GM12878 (cell line): ENCODE measurements around the gene NTM. TPM values are rescaled to one million over a fixed set of nuclear protein-coding genes. Genes with fewer than 3 reads are reported as not detected.

Source experiments
- ATAC-seq: fragments of 200-7000 bp; cut with Tn5 transposase; 3 replicates; pipeline ENCODE4 v1.9.1; 2020; ENCODE audit warnings: mild to moderate bottlenecking, moderate library complexity
- BruUV-seq: library from RNA; stranded (reverse); fragments of 400-500 nt; replicated peaks from 2 replicates; lab custom pipeline; 2021; lab: Mats Ljungman, UMichigan
- CTCF ChIA-PET: fragments of 300-600 bp; sonication (Branson Sonifier 250); formaldehyde crosslinking; extraction: SDS; loops from one replicate; lab custom pipeline; 2021; ENCODE audit warnings: inconsistent platforms; lab: Yijun Ruan, JAX
- POLR2A ChIA-PET: fragments of 350-600 bp; formaldehyde crosslinking; extraction: SDS; loops from one replicate; lab custom pipeline; 2021; ENCODE audit warnings: inconsistent platforms; lab: Charles Lee
- RAD21 ChIA-PET: fragments of 300-600 bp; sonication (Branson Sonifier 250); formaldehyde crosslinking; loops from one replicate; lab custom pipeline; 2023; ENCODE audit warnings: antibody characterized with exemption; ENCODE audit not compliant: unreplicated experiment; lab: Charles Lee
- SMC1A ChIA-PET: fragments of 300-600 bp; sonication (Branson Sonifier 250); formaldehyde crosslinking; loops from one replicate; lab custom pipeline; 2023; ENCODE audit not compliant: unreplicated experiment, uncharacterized antibody; lab: Charles Lee
- DNase-seq: peaks from one replicate; pipeline ENCODE4 v3.0.0-alpha.2; 2011; ENCODE audit warnings: low read depth, low spot score
- FAIRE-seq: peaks from 3 replicates; lab custom pipeline; 2011; peaks lifted over from hg19 to GRCh38; lab: Jason Lieb, UNC
- H2AFZ ChIP-seq: 2 replicates; pipeline ENCODE4 v1.6.0; 2011; ENCODE audit warnings: low read depth, low read length, control low read depth; ENCODE audit not compliant: control insufficient read depth
- H3K27ac ChIP-seq: 2 replicates; pipeline ENCODE4 v1.5.1; 2011; ENCODE audit warnings: control low read depth; ENCODE audit not compliant: control insufficient read depth, insufficient read depth
- H3K27me3 ChIP-seq, 2 experiments: replicated peaks in 1 of 2; 2 replicates each; pipeline versions ENCODE4 v1.6.0 to v1.6.1; 2011; ENCODE audit warnings: low read length in 1 of 2; ENCODE audit not compliant: control insufficient read depth in 2 of 2, insufficient read depth in 2 of 2
- H3K36me3 ChIP-seq, 2 experiments: 2 replicates each; pipeline ENCODE4 v1.5.1; 2011; ENCODE audit warnings: low read length in 1 of 2; ENCODE audit not compliant: control insufficient read depth in 2 of 2, insufficient read depth in 2 of 2
- H3K4me1 ChIP-seq: 2 replicates; pipeline ENCODE4 v1.6.1; 2011; ENCODE audit warnings: mild to moderate bottlenecking, low read length, moderate library complexity, mixed read lengths; ENCODE audit not compliant: control insufficient read depth, insufficient read depth
- H3K4me2 ChIP-seq: 2 replicates; pipeline ENCODE4 v1.6.0; 2011; ENCODE audit warnings: control low read depth; ENCODE audit not compliant: control insufficient read depth, insufficient read depth
- H3K4me3 ChIP-seq: fragments of 200-600 bp; sonication (generic); 2 replicates; pipeline ENCODE4 v1.5.1; 2016
- H3K79me2 ChIP-seq: 2 replicates; pipeline ENCODE4 v1.6.0; 2011; ENCODE audit warnings: low read length; ENCODE audit not compliant: control insufficient read depth, insufficient read depth
- H3K9ac ChIP-seq: 2 replicates; pipeline ENCODE4 v1.8.0; 2011; ENCODE audit warnings: low read length, control low read depth, mixed read lengths; ENCODE audit not compliant: control insufficient read depth, insufficient read depth
- H3K9me3 ChIP-seq: replicated peaks from 3 replicates; pipeline ENCODE4 v1.5.1; 2011; ENCODE audit warnings: mild to moderate bottlenecking, low read length; ENCODE audit not compliant: control insufficient read depth, insufficient read depth
- H4K20me1 ChIP-seq: 2 replicates; pipeline ENCODE4 v1.6.0; 2011; ENCODE audit not compliant: control insufficient read depth, insufficient read depth
- ASH2L ChIP-seq: fragments of 300-600, 200-600 bp; sonication (generic); IDR thresholded peaks from 2 replicates; pipeline ENCODE4 v1.6.1; 2017; ENCODE audit warnings: low read depth, mild to moderate bottlenecking, borderline replicate concordance
- BHLHE40 ChIP-seq, 2 experiments: fragments of 450-650 bp in 1 of 2; IDR thresholded peaks; 2 replicates each; pipeline ENCODE4 v1.6.1; 2011 to 2017; ENCODE audit warnings: low read depth in 2 of 2, borderline replicate concordance in 1 of 2, improper control_type of control experiment in 1 of 2, low read length in 1 of 2, mild to moderate bottlenecking in 1 of 2
- KLF5 ChIP-seq: fragments of 450-650 bp; IDR thresholded peaks from 2 replicates; pipeline ENCODE4 v1.6.1; 2014; ENCODE audit warnings: mild to moderate bottlenecking; ENCODE audit not compliant: partially characterized antibody
- RAD21 ChIP-seq: IDR thresholded peaks from 2 replicates; pipeline ENCODE4 v1.6.1; 2011; ENCODE audit warnings: mild to moderate bottlenecking, low read depth, low read length, moderate library complexity; ENCODE audit not compliant: insufficient read depth
- SIX5 ChIP-seq: IDR thresholded peaks from 2 replicates; pipeline ENCODE4 v1.6.1; 2011; ENCODE audit warnings: mild to moderate bottlenecking, low read depth, low read length, moderate library complexity; ENCODE audit not compliant: severe bottlenecking
- TARDBP ChIP-seq: IDR thresholded peaks from 2 replicates; pipeline ENCODE4 v1.6.1; 2016; ENCODE audit warnings: borderline replicate concordance
- ZNF207 ChIP-seq: fragments of 450-650 bp; IDR thresholded peaks from 2 replicates; pipeline ENCODE4 v1.6.1; 2014; ENCODE audit warnings: antibody characterized with exemption, mild to moderate bottlenecking, borderline replicate concordance
- WGBS: methylation state at CpG from one replicate; pipeline ENCODE4 v1.1.6; 2016; ENCODE audit warnings: low lambda C conversion rate; ENCODE audit not compliant: insufficient replicate concordance, insufficient coverage; ENCODE audit errors: missing lambda C conversion rate; 5-methylcytosine and 5-hydroxymethylcytosine counted together
- in situ Hi-C: fragments of 300-500 bp; cut with MboI; formaldehyde crosslinking; loops from 9 replicates; pipeline ENCODE4 v1.14.3; 2018; ENCODE audit warnings: mixed read lengths
- intact Hi-C: fragments of 100-400 bp; cut with micrococcal nuclease; formaldehyde crosslinking; loops from one replicate; pipeline ENCODE4 v1.14.2; 2022; ENCODE audit not compliant: unreplicated experiment
- polyA plus RNA-seq, 11 experiments: library from polyadenylated mRNA; depleted of rRNA in 4 of 11; unstranded in 6 of 11; stranded (reverse) in 5 of 11; fragments of >200 nt; fragmentation: Nextera tagmentation in 4 of 11; fragmentation: Illumina TruSeq in 1 of 11; extraction: Ambion mirVana in 4 of 11; extraction: Trizol in 1 of 11; gene quantifications; 1 replicate in 1 of 11; 2 replicates in 10 of 11; pipeline versions ENCODE4 v1.2.1 to v1.2.3, GENCODE V29; 2011 to 2016; ENCODE audit warnings: inconsistent platforms in 2 of 11, missing spikeins in 2 of 11, low read depth in 1 of 11
- total RNA-seq, 4 experiments: library from RNA; depleted of rRNA in 3 of 4; stranded (reverse); fragments of >200 nt in 3 of 4; fragmentation: Illumina TruSeq in 1 of 4; extraction: Trizol in 1 of 4; gene quantifications; 2 replicates each; pipeline versions ENCODE4 v1.2.1 to v1.2.3, GENCODE V29; 2013 to 2021
- TF ChIP-seq, protein P1 (sequence below): fragments of 450-650 bp; IDR thresholded peaks from 2 replicates; pipeline ENCODE4 v1.6.1; 2017; ENCODE audit warnings: borderline replicate concordance
- TF ChIP-seq, protein P2 (sequence below), 3 experiments: IDR thresholded peaks in 2 of 3; conservative IDR thresholded peaks in 1 of 3; 2 replicates each; pipeline ENCODE4 v1.5.1; 2011; ENCODE audit warnings: low read depth in 3 of 3, low read length in 3 of 3, mild to moderate bottlenecking in 3 of 3, control low read depth in 2 of 3, moderate library complexity in 2 of 3, inconsistent platforms in 1 of 3, mixed read lengths in 1 of 3; ENCODE audit not compliant: control insufficient read depth in 2 of 3, insufficient read depth in 1 of 3; ENCODE audit errors: extremely low read depth in 1 of 3
- TF ChIP-seq, protein P3 (sequence below): fragments of 450-650 bp; conservative IDR thresholded peaks from 2 replicates; pipeline ENCODE4 v1.6.1; 2017; ENCODE audit warnings: mild to moderate bottlenecking, moderate library complexity
- TF ChIP-seq, protein P4 (sequence below): IDR thresholded peaks from 2 replicates; pipeline ENCODE4 v1.6.1; 2012; ENCODE audit warnings: mild to moderate bottlenecking, low read depth, low read length

The NTM gene
- total and polyA plus RNA-seq, 10 of the 15 experiments (the other 5 are each of a cell fraction or from before 2014, with no cell fraction given), result not detected

DNA sequence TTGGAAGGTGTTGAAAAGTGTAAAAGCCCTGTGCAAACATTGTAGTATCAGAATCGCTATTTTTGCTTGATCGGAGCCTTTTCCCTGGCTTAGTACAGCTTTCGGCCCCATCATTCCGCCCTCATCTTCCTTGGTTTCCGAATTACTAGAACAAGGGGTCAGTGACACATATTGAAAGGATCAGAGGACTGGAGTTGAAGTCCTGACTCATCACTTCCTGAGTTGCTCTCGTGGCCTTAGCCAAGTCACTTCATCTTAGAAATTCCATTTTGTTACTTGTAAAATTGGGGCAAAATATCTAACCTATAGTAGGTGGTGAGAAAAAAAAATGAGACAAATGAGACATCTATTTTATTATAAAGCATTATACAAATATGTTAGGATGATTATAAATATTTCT lies 375.0 kb downstream of the NTM start:
- intact Hi-C loops, result no loop called here

More for the DNA sequence above, 375.0 kb downstream of the NTM start:
- Histone ChIP-seq H3K79me2 (no peaks in the 10 kb centered on the region), H3K9me3 (no peaks in the 10 kb centered on the region), H4K20me1 (no peaks in the 10 kb centered on the region), H2AFZ (no peak overlapping the region), H3K4me1 (no peaks in the 10 kb centered on the region), H3K27me3 (peaks cover 0 to 2% of the 10 kb centered on the region in 2 experiments), H3K36me3 (no peaks in the 10 kb centered on the region), H3K27ac (no peak overlapping the region), H3K9ac (no peak overlapping the region), H3K4me2 (no peak overlapping the region)
- ChIA-PET CTCF (interaction anchor here (1.0 to 1.4 kb wide), 3 partner anchors 21 to 1196 kb away, joined by 3 to 4 read pairs (median 3); no protein-coding TSS in a partner anchor), RAD21 (no interaction called here), POLR2A (no interaction called here)
- in situ Hi-C loops, result no loop called here
- WGBS, result 24% methylated on average over 6 of the region's 6 CpGs
- no TSS peak for BruUV-seq
- no peak for ATAC-seq
- DNase-seq, result no peak
- FAIRE-seq, result no peak
- TF ChIP-seq ASH2L (no peak), TARDBP (no peak), RAD21 (no peak), SIX5 (no peak), KLF5 (no peak), ZNF207 (no peak), BHLHE40 (IDR thresholded peaks at IDR 0.05; ENCODE audit: borderline replicate concordance in 1 of 2, low read depth in 2 of 2, low read length in 1 of 2) (no peak)
- TF ChIP-seq, protein P1, sequence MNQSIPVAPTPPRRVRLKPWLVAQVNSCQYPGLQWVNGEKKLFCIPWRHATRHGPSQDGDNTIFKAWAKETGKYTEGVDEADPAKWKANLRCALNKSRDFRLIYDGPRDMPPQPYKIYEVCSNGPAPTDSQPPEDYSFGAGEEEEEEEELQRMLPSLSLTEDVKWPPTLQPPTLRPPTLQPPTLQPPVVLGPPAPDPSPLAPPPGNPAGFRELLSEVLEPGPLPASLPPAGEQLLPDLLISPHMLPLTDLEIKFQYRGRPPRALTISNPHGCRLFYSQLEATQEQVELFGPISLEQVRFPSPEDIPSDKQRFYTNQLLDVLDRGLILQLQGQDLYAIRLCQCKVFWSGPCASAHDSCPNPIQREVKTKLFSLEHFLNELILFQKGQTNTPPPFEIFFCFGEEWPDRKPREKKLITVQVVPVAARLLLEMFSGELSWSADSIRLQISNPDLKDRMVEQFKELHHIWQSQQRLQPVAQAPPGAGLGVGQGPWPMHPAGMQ, result no peak
- TF ChIP-seq, protein P2, sequence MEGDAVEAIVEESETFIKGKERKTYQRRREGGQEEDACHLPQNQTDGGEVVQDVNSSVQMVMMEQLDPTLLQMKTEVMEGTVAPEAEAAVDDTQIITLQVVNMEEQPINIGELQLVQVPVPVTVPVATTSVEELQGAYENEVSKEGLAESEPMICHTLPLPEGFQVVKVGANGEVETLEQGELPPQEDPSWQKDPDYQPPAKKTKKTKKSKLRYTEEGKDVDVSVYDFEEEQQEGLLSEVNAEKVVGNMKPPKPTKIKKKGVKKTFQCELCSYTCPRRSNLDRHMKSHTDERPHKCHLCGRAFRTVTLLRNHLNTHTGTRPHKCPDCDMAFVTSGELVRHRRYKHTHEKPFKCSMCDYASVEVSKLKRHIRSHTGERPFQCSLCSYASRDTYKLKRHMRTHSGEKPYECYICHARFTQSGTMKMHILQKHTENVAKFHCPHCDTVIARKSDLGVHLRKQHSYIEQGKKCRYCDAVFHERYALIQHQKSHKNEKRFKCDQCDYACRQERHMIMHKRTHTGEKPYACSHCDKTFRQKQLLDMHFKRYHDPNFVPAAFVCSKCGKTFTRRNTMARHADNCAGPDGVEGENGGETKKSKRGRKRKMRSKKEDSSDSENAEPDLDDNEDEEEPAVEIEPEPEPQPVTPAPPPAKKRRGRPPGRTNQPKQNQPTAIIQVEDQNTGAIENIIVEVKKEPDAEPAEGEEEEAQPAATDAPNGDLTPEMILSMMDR (IDR thresholded peaks at IDR 0.05 in 2 of 3, conservative IDR thresholded peaks at IDR 0.05 in 1 of 3; ENCODE audit: control insufficient read depth in 2 of 3, extremely low read depth in 1 of 3, insufficient read depth in 1 of 3, low read depth in 3 of 3, low read length in 3 of 3), result no peak
- TF ChIP-seq, protein P3, sequence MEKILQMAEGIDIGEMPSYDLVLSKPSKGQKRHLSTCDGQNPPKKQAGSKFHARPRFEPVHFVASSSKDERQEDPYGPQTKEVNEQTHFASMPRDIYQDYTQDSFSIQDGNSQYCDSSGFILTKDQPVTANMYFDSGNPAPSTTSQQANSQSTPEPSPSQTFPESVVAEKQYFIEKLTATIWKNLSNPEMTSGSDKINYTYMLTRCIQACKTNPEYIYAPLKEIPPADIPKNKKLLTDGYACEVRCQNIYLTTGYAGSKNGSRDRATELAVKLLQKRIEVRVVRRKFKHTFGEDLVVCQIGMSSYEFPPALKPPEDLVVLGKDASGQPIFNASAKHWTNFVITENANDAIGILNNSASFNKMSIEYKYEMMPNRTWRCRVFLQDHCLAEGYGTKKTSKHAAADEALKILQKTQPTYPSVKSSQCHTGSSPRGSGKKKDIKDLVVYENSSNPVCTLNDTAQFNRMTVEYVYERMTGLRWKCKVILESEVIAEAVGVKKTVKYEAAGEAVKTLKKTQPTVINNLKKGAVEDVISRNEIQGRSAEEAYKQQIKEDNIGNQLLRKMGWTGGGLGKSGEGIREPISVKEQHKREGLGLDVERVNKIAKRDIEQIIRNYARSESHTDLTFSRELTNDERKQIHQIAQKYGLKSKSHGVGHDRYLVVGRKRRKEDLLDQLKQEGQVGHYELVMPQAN, result no peak
- TF ChIP-seq, protein P4, sequence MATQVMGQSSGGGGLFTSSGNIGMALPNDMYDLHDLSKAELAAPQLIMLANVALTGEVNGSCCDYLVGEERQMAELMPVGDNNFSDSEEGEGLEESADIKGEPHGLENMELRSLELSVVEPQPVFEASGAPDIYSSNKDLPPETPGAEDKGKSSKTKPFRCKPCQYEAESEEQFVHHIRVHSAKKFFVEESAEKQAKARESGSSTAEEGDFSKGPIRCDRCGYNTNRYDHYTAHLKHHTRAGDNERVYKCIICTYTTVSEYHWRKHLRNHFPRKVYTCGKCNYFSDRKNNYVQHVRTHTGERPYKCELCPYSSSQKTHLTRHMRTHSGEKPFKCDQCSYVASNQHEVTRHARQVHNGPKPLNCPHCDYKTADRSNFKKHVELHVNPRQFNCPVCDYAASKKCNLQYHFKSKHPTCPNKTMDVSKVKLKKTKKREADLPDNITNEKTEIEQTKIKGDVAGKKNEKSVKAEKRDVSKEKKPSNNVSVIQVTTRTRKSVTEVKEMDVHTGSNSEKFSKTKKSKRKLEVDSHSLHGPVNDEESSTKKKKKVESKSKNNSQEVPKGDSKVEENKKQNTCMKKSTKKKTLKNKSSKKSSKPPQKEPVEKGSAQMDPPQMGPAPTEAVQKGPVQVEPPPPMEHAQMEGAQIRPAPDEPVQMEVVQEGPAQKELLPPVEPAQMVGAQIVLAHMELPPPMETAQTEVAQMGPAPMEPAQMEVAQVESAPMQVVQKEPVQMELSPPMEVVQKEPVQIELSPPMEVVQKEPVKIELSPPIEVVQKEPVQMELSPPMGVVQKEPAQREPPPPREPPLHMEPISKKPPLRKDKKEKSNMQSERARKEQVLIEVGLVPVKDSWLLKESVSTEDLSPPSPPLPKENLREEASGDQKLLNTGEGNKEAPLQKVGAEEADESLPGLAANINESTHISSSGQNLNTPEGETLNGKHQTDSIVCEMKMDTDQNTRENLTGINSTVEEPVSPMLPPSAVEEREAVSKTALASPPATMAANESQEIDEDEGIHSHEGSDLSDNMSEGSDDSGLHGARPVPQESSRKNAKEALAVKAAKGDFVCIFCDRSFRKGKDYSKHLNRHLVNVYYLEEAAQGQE, result no peak
- TF ChIP-seq, all 136 proteins: peak for 0
- no peak overlapping the region for H3K4me3 ChIP-seq
- SMC1A ChIA-PET, result no interaction called here
